Erythroblast (primary cell): Measurements from ENCODE around the gene ZC3H7A.
"Not testable (repeated sequence)": the region's sequence is repeated elsewhere in the genome, so short reads cannot be mapped to it uniquely, and the experiment has no call there.

ENCODE experiments used
- GATA1 ChIP-seq: IDR thresholded peaks from 2 replicates; pipeline ENCODE4 v1.6.1; 2011; ENCODE audit warnings: low read depth, mild to moderate bottlenecking, control low read depth, low read length, moderate library complexity
- POLR2A ChIP-seq: IDR thresholded peaks from 2 replicates; pipeline ENCODE4 v1.6.1; 2011; ENCODE audit warnings: mild to moderate bottlenecking, low read length

GRCh38 chr16:11818970-11819369, 21.9 kb upstream of the ZC3H7A start:
- TF ChIP-seq GATA1, POLR2A: not testable (repeated sequence)
